Mucosa of stomach (tissue), 1 donor: ENCODE data around the gene ZNF213.
"Not testable (repeated sequence)": the region's sequence is repeated elsewhere in the genome, so short reads cannot be mapped to it uniquely, and the experiment has no call there.

ENCODE experiments used
- H3K27me3 ChIP-seq: one replicate; pipeline ENCODE4 v1.7.0; 2013; ENCODE audit warnings: mild to moderate bottlenecking, low read length; ENCODE audit not compliant: control insufficient read depth, insufficient read depth
- H3K36me3 ChIP-seq: one replicate; pipeline ENCODE4 v1.7.0; 2013; ENCODE audit warnings: low read length; ENCODE audit not compliant: control insufficient read depth, insufficient read depth
- H3K4me1 ChIP-seq: one replicate; pipeline ENCODE4 v1.7.0; 2013; ENCODE audit warnings: mild to moderate bottlenecking, low read length; ENCODE audit not compliant: control insufficient read depth, insufficient read depth
- H3K4me3 ChIP-seq: one replicate; pipeline ENCODE4 v1.7.0; 2013; ENCODE audit warnings: low read length
- H3K9ac ChIP-seq: one replicate; pipeline ENCODE4 v1.7.0; 2013; ENCODE audit warnings: mild to moderate bottlenecking, low read length, moderate library complexity
- H3K9me3 ChIP-seq: one replicate; pipeline ENCODE4 v1.7.0; 2013; ENCODE audit warnings: mild to moderate bottlenecking, low read length, moderate library complexity; ENCODE audit not compliant: control insufficient read depth
- donor health status: Pancreatic carcinoma.

ZNF213 gene

GRCh38 chr16:3174618-3175148, 39.9 kb downstream of the ZNF213 start:
- Histone ChIP-seq H3K4me3 (no peak overlapping the region), H3K36me3 (no peaks in the 10 kb centered on the region), H3K4me1 (peaks cover 22% of the 10 kb centered on the region), H3K9me3 (no peaks in the 10 kb centered on the region), H3K27me3 (peaks cover 83% of the 10 kb centered on the region), H3K9ac (no peak overlapping the region)

- Histone ChIP-seq H3K27me3 (peaks cover 83% of the 10 kb centered on the region), H3K4me1 (peaks cover 19% of the 10 kb centered on the region), H3K4me3 (no peak overlapping the region), H3K36me3 (no peaks in the 10 kb centered on the region), H3K9ac (no peak overlapping the region), H3K9me3 (no peaks in the 10 kb centered on the region)
Observed at GRCh38 chr16:3175157-3176093, 40.6 kb downstream of the ZNF213 start.

- Histone ChIP-seq H3K4me1 (peaks cover 18% of the 10 kb centered on the region), H3K4me3 (no peak overlapping the region), H3K27me3 (peaks cover 86% of the 10 kb centered on the region), H3K9ac (no peak overlapping the region), H3K36me3 (no peaks in the 10 kb centered on the region), H3K9me3 (no peaks in the 10 kb centered on the region)
Observed at GRCh38 chr16:3179651-3180050, 44.8 kb downstream of the ZNF213 start.

DNA sequence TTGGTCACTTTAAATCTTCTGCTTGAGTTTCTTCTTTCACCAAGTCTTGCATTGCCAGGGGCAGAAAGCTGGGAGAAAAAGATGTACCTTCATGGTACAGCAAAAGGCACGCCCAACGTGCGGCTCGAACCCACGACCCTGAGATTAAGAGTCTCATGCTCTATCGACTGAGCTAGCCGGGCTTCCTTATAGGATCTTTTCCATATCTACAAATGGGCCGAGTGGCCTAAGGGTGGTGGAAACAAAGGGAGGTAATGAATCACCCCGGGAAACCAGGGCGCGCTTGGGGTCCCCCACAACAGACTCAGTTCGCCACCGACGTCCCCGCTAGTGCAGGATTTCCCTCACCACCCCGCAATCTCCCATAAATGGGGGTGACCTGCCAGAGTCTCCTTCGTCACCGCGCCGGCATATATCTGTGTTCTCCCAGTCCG, 45.6 kb downstream of the ZNF213 start:
- H3K9ac ChIP-seq: no peak overlapping the region
- H3K4me1 ChIP-seq: peaks cover 14% of the 10 kb centered on the region
- H3K36me3 ChIP-seq: no peaks in the 10 kb centered on the region
- peaks cover 78% of the 10 kb centered on the region for H3K27me3 ChIP-seq
- H3K9me3 ChIP-seq: no peaks in the 10 kb centered on the region
- H3K4me3 ChIP-seq: no peak overlapping the region

- not testable (repeated sequence) for H3K4me3 ChIP-seq, H3K9ac ChIP-seq, H3K36me3 ChIP-seq, H3K9me3 ChIP-seq
- Histone ChIP-seq H3K4me1 (peaks cover 14% of the 10 kb centered on the region), H3K27me3 (peaks cover 81% of the 10 kb centered on the region)
Observed at GRCh38 chr16:3182293-3182607, 47.4 kb downstream of the ZNF213 start.

GRCh38 chr16:3182608-3183444, 48.0 kb downstream of the ZNF213 start:
- Histone ChIP-seq H3K9me3 (no peaks in the 10 kb centered on the region), H3K4me3 (no peak overlapping the region), H3K4me1 (peaks cover 14% of the 10 kb centered on the region), H3K27me3 (peaks cover 87% of the 10 kb centered on the region), H3K9ac (no peak overlapping the region), H3K36me3 (no peaks in the 10 kb centered on the region)

GRCh38 chr16:3183445-3184139, 48.8 kb downstream of the ZNF213 start:
- no peak overlapping the region for H3K4me3 ChIP-seq

GRCh38 chr16:3186946-3187690, 52.3 kb downstream of the ZNF213 start:
- Histone ChIP-seq H3K9ac (no peak overlapping the region), H3K4me1 (peaks cover 33% of the 10 kb centered on the region), H3K4me3 (no peak overlapping the region), H3K27me3 (peaks cover 90% of the 10 kb centered on the region), H3K9me3 (no peaks in the 10 kb centered on the region), H3K36me3 (no peaks in the 10 kb centered on the region)

More at GRCh38 chr16:3183445-3184139, 48.8 kb downstream of the ZNF213 start:
- no peaks in the 10 kb centered on the region for H3K36me3 ChIP-seq
- peaks cover 19% of the 10 kb centered on the region for H3K4me1 ChIP-seq
- H3K9me3 ChIP-seq: no peaks in the 10 kb centered on the region
- H3K27me3 ChIP-seq: peaks cover 90% of the 10 kb centered on the region
- H3K9ac ChIP-seq: no peak overlapping the region

DNA sequence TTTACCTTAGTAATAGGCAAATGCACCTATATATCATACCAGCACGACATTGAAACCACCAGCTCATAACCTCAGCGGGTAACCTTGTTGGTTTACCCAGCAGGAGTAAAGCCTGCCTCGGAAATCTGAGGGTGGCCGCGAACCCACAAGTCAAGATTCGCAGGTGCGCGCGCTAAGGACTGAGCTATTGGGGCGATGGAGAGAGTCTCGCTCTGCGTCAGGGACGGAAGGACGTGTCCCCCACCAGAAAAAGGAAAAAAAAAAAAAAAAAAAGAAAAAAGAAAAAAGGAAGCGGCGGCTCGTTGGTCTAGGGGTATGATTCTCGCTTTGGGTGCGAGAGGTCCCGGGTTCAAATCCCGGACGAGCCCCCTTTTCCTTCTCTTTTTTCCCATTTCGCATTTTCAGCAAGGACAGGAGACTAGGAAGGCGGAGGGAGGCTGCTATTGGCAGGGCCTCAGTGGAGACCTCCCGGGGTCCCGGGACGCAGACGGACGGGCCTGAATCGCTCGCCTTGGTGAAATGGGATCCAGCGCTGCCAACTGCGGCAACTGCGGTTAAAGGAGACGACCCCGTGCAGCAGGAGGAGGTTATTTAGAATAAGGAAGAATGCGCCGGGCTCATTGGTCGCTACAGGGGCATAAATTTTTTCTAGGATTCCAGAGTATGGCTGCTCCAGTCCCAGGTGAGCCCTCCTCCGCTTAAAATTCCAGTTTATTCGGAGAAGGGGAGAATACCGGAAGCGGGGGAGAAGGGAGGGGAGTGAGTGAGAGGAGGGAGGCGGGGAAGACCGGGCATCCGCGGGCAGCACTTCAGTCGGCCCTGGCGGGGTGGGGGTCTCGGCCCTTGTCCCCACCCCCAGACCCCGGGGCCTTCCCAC, 53.2 kb downstream of the ZNF213 start, which contains the start of gene OR1F1:
Gene OR1F1, plus strand, starts transcription at position 407 of the 877 bp plus-strand sequence.
- H3K36me3 ChIP-seq: no peaks in the 10 kb centered on the region
- H3K9ac ChIP-seq: no peak within 1 kb of the TSS
- no peak within 1 kb of the TSS for H3K4me3 ChIP-seq
- peaks cover 90% of the 10 kb centered on the region for H3K27me3 ChIP-seq
- H3K9me3 ChIP-seq: no peaks in the 10 kb centered on the region
- peaks cover 26% of the 10 kb centered on the region for H3K4me1 ChIP-seq

GRCh38 chr16:3188675-3188924, 53.8 kb downstream of the ZNF213 start:
- H3K4me1 ChIP-seq: peaks cover 21% of the 10 kb centered on the region
- H3K9ac ChIP-seq: no peak overlapping the region
- no peaks in the 10 kb centered on the region for H3K9me3 ChIP-seq
- H3K4me3 ChIP-seq: no peak overlapping the region
- no peaks in the 10 kb centered on the region for H3K36me3 ChIP-seq
- peaks cover 90% of the 10 kb centered on the region for H3K27me3 ChIP-seq
